Measurements from ENCODE around the gene TEX48.

The TEX48 gene

DNA sequence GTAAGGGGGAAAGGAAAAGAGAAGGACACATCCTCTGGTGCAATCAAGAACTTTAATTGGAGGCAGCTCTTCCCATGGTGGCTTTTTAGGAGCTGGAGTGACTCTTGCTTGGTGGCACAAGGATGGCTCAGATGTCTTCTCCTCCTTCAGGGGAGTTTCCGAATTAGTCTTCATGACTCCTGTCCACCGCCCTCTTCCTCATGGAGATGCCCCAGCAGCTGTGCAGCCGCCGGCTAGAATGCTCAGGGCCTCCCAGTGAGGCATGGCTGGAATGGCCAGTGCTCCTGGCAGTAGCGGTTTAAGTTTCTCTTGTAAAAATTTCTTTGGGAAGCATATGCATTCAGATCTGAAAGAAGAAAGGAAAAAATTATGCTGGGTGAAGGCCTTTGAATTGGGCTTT, 15.6 kb downstream of the TEX48 start:
- DNase-seq, result no peak

DNA sequence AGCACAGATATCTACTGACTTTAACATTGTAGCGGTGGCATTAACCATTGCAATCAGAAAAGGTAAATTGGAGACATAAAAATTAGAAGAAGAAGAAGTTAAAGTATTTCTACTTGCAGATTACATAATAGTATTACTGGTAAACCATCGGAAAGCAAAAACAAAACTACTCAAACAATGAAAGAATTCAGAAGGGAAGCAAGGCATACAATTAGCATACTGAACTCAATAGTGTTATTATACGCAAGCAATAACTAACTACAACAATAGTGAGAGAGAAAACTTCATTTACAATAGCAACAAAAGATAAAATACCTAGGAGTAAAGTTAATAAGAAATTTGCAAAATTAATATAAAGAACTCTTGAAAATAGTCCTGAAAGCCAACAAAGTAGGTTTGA, 17.8 kb downstream of the TEX48 start:
- no peak for DNase-seq

DNA sequence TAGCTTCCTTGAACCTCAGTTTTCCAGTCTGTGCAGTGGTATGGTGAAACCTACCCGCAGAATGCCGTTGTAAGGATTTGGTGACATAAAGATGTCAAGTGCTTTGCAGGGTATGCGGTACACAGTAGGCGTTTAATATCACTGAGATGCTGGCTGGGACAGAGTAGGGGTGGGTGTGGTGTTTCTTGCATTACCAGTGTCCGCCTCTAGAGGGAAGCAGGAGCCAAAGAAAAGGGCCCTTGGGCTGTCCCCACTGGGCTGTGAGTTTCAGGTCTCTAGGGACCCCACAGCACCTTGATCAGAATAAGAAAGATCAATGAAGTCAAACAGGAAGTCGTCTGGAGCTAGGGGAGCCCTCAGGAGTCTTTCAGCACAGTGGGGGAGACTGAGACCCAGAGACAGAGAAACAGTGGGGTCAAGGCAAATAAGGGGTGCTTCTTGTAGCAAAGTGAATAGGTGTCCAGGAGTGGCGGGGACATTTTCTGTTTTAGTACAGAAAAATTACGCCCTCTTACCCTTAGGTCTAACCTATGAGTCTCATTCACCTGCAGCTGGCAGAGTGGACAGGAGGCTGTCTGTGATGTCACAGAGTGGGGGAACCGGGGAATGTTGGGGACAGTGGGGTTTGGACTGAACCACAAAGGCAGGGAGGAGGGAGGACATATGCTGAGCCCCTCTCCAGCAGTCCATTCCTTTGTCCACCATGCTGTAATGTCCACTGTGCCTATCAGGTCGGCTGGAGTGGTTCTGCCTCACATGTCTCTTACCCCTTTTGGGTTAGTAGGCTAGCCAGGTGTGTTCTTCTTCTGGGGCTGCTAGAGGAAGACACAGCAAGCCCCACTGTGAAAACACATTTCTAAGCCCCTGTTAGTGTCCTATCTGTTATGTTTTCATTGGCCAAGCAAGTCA, 19.7 kb downstream of the TEX48 start:
- DNase-seq, result peak; percentile 61

DNA sequence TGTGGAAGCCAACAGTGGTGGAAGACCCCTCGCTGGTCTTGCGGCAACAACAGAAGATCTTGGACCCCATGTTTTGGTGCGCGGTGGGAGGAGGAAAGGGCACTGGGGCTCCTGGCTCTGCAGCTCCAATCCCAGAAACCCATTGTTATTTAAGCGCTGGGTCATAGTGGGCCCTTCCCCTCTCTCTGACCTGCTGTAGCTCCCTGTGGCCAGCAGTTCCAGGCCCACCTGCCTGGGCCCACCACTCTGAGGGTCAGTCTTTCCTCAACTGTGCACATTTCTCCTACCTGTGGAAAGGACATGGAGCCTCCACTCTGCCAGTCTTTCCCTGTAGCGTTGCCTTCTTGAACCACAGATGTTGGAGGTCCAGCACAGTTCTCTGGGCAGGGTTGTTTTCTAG, 24.3 kb downstream of the TEX48 start, which contains the start of gene TEX53:
TEX53 (minus strand) TSS at position 101 of the 400 bp plus-strand sequence; CDS start at position 70, 31 bp downstream.
- DNase-seq, result no peak

DNA sequence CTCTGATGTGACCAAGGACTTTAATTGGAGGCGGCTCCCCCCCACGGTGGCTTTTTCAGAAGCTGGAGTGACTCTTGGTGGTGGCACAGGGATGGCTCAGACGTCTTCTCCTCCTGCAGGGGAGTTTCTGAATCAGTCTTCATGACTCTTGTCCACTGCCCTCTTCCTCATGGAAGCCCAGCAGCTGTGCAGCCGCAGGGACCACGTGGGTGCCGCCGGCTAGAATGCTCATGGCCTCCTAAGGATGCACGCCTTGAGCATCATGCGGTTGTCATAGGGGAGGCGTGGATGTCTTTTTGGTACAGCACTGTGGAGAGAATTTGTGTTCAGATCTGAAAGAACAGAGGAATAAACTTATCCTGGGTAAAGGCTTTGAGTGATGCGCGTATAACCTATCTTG, 25.7 kb downstream of the TEX48 start:
- no peak for DNase-seq

DNA sequence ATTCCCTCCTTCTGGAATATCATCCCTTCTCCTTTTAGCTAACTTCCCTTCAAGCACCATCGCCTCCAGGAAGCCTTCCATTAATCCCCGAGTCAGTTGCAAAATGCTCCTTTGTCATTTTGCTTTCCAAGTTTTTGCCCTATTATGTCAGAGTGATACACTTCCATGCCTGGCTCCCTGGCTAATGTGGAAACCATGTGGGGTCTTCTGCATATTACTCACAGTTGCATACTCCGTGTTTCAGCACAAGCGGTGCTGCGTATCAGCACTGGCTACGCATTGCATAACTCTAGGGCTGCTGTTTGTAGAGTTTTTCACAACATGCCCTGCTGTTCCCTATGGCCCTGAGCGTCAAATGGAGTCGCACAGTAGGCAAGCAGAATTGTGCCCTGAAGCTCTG, 26.3 kb downstream of the TEX48 start:
- DNase-seq, result no peak

DNA sequence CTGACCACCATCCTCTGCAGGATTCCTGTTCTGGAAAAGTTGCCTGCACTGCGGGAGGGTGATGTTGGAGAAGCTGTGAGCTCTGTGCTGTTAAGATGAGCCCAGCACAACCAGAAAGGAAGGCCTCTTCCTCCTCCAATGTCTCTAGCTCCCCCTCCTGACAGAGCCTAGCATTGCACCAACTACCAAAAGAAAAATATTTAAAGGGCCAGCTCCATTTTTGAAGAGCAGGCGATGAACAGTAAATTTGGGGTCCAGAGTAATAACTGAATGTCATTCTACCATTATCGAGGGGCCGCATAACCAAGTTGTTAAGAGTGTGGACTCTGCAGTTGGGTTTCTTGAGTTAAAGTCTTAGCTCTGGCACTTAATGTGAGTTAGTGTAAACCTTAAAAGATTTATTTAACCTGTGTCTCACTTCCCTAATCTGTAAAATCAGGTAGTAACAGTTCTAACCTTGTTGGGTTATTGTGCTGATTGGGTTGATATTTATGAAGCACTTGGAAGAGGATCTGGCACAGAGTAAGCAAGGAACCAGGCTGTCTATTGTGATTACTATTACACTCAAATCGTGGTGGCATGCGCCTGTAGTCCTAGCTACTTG, 28.3 kb downstream of the TEX48 start:
- peak; percentile 72 for DNase-seq

DNA sequence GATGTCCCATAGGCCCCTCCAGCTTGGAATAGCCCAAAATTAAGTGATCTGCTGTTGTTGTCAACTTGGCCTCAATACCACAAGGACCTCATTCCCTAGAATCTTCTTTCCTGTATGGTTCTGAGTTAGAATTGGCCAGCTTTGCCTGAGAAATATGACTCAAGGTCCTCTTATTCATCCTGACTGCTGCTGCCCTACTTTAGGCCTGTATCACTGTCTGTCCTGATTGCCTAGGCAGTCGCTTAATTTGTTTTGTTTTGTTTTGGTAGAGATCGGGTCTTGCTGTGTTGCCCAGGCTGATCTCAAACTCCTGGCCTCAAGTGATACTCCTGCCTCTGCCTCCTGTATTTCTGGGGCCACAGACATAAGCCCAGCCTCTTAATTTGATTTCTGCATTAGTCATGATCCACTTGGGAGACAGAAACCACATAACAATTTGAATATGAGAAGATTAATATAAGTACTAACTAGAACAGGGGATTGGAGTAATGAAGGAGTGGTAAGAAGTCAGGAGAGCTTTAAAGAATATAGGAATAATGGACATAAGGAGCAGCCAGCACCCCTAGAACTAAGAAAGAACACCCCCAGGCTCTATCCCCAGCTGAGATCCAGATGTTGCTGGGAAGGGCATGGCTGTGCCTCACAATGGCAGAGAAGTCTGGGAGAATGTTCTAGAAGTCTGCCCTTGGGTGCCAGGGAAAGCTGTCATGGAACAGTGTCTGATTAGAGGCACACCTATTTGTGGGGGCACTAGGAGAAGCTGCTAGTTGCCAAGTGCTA, 29.0 kb downstream of the TEX48 start:
- DNase-seq, result no peak

DNA sequence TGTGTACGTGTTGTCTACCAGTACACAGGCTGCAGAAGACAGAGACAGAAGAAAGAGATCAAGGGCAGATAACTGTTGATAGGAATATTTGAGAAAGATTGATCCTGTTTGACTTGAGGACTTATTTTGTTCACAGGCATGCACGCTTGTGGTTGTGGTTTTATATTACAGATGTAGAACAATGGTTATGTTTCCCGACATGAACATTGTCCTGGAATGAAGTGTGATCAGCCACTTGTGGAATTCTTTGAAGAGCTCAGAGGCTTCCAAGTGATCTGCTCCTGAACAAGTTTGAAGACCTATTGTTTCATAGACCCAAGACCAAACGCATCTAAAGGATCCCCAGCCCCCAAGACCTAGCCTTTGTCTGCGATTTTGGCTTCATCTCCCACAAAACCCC, 38.1 kb downstream of the TEX48 start:
- DNase-seq, result no peak

DNA sequence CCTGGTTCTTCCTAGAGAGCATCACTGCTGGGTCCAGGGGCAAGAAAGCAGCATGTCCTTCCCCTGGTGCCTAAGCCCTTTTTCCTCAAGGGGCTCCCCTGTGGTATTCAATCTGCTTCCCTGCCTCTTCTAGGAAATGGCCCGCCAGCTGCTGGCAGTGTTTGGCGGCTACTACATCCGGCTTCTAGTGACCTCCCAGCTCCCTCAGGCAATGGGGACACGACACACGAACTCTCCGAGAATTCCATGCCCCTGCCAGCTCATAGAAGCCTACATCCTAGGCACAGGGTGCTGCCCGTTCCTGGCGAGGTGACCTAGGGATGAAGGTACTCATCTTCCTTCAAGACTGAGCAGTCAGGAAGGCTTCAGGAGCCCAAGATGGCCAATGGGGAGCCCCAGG, 39.0 kb downstream of the TEX48 start:
- no peak for DNase-seq

DNA sequence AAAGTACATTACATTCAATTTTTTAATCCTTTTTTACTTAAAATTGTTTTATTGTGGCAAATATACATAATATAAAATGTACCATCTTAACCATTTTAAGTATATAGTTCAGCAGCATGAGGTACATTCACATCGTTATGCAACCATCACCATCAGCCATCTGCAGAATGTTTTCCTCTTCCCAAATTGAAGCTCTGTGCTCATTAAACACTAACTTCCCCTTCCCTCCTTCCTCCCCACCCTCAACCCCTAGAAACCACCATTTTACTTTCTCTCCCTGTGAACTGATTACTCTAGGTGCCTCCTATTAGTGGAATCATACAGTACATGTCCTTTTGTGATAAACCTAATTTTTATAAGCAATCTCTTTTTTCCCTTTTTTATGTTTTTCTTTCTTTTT, 40.0 kb downstream of the TEX48 start:
- DNase-seq, result no peak

DNA sequence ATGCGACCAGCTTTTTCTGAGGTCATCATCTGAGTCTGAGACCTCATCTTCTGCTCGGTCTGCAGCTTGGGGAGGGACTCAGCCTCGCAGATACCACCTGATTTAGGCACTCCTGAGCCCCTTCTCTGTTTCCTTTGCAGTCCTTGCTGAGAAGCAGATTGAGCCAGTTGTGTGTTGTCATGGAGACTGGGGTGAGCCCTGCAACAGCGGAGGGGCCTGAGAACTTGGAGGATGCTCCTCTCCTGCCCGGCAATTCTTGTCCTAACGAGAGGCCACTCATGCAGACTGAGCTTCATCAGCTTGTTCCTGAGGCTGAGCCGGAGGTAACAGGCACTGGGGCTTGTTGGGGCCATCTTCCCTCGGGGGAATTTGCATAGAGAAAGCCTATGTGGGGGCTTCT, 43.6 kb downstream of the TEX48 start:
- DNase-seq, result no peak

DNA sequence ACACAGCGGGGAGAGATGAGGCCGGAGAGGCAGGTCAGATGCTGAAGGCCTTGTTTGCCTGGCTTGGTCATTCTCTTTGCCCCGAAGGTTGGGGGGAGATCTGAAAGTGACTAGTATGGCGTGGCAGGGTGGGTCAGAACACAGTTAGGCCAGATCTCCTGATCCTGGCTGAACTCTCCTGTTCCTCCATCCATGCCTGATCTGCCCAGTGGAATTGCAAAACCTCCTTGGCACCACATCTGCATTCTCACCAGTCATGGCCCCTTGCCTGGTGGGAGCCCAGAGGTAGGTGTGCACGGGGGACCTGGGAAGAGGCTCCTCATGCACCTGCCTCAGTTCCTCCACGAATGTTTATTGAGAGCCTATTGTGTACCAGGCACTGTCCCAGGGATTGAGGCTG, 47.6 kb downstream of the TEX48 start:
- DNase-seq, result no peak

DNA sequence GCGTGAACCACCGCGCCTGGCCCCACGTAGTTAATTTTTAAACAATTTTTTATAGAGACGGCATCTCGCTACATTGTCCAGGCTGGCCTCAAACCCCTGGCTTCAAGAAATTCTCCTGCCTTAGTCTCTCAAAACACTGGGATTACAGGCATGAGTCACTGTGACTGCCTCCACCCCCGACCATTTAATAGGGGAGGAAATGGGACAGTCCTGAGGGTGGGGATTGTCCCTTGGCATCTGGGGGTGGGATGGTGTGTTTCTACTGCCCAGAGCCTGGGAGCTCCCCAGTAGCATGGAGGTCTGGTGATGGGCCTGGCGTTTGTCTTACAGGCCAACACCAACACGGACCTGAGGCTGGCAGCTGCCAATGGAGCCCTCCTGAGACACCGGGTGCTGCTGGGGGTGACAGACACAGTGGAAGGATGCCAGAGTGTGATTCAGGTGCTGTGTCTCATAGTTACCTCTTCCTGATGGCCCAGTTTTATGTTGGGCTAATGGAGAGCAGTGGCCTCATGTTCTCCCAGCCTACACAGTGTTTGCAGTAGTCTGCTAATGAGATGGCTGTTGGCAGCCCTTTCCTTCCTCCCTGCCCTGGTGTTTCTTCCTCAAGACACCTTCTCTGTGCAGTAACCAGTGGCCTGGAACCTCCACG, 48.4 kb downstream of the TEX48 start:
- no peak for DNase-seq

DNA sequence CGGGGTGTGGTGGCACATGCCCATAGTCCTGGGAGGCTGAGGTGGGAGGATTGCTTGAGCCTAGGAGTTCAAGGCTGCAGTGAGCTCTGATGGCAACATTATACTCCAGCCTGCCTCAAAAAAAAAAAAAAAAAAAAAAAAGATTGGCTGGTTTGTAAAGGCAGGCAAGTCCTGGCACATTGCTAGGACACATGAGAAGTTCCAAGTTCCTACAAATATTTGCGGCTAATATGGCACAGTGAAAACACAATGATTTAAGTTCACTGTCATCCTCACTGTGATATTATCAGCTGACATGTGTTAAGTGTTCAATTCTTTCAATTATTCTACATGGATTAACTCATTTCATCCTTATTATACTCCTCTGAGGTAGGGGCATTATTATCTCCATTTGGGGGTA, 50.8 kb downstream of the TEX48 start:
- DNase-seq, result no peak

DNA sequence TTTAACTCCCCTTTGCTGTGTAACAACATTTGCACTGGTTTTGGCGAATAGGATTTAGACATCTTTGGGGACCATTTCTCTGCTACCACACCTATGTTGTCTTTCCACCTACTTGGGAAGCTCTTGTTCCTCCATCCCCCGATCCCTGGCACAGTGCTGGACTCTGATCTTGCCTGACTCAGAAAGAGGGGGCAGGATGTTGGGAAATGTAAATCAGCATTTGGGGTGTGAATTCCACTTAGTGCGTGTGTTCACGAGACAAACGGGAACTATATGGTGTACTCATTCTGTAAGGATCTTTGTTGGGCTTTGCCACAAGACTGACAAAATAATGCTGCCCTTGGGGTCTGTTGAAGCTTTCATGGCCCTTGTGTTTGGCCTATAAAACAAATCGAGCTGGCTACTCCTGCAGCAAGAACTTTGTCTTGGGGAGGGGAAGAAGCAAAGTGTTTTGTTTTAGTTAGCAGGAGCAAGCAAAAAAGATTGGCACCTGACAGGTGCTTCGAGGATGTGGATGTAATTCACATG, 52.4 kb downstream of the TEX48 start:
- no peak for DNase-seq

DNA sequence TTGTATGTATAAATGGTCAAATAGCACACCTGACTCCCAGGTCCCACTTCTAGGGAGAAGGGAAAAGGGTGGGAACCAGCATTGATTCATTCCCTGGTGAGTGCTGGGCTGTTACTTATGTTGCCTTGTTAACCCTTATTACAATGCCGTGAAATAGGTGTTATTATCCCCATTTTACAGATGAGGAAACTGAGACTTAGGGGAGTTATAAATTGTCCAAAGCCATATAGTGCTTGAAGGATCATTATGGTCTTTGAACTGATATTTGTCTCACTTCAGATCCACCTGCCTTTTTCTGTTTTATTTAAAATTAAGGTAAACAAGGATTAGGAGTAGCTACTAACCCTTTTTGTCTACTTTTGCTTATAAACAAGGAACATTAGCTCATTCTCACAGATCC, 54.4 kb downstream of the TEX48 start:
- no peak for DNase-seq

DNA sequence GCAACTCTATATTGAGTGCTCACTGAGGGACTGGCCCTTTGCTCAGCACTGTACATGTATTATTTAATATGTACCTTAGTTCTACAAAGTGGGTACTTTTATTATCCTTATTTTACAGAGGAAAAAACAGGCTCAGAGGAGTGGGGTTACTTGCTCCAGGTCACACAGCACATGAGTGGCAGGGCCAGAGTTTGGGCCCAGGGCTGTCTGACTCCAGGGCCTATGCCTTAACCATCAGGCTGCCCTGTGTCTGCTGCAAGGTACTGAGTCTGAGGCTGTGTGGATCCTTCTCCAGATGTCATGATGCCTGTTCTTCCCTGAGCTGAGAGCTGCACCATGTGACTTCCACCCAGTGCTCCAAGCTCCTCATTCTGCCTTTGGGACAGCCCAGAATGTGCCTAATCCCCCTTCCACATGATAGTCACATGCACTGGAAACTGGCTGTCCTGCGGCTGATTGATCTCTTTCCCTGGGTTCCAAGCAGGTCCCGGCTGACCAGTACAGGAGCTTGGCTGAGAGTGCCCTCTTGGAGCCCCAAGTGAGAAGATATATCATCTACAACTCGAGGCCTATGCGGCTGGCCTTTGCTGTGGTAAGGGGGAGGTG, 55.5 kb downstream of the TEX48 start:
- DNase-seq, result no peak

DNA sequence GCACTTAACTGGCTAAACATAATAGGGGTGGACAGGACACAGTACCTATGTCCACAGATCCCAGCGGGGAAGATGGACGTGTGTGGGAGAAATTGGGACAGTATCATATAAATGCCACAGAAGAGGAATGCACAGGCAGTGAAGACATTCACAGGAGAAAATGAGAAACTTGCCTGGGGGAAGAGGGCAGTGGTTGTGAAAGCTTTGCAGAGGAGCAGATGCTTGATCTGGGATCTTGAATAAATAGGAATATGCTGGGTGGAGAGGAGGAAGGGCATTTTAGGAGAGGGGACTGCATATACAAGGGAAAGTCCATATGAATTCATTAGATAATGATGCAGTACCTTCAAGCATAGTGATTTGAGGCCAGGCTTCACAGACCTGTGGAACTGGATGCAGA, 57.3 kb downstream of the TEX48 start:
- no peak for DNase-seq

DNA sequence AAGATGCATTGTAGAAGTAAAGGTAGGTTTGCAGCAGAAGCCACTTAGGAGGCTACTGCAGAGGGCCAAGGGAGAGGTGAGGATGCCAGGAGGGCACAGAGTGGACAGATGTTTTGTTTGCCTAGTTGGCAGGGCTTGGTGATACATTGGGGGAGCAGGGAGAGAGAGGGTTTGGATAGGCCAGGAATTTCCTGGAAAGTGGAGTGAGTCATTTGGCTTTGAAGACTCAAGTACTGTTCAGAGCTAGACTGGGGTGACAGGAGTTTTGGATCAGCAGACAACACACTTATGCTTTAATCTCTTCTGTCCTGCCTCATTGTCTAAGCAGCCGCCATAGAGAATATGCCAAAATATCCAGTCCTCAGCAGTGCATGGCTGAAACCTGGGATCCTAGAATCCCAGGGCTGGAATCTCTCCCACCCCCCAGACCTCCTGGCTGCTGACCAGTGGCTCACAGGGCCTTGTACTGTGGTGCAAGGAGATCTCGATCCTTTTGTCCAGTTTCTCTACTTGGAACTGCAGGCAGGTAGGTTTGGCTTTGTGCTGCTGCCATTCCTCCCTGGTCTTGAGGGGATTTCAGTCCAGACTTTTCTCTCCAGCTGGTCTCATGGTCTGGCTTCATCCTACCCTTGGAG, 59.9 kb downstream of the TEX48 start:
- no peak for DNase-seq

DNA sequence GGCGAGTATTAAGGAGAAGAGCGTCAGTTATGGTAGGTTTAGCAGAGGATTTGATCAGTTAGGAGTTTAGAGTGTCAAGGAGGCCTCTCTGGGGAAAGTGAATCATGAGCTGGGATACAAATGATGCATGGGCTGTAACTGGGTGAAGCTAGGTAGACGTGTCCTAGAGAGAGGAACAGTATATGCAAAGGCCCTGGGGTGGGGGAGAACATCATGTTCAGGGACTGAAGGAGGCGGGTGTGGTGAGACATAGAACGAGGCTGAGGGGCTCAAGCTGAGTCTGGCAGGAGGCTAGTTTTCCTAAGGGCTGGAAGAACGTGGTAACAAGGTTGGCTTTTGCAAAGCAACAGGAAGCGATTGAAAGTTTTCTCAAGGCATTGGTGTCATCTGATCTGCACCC, 60.4 kb downstream of the TEX48 start:
- DNase-seq, result no peak

DNA sequence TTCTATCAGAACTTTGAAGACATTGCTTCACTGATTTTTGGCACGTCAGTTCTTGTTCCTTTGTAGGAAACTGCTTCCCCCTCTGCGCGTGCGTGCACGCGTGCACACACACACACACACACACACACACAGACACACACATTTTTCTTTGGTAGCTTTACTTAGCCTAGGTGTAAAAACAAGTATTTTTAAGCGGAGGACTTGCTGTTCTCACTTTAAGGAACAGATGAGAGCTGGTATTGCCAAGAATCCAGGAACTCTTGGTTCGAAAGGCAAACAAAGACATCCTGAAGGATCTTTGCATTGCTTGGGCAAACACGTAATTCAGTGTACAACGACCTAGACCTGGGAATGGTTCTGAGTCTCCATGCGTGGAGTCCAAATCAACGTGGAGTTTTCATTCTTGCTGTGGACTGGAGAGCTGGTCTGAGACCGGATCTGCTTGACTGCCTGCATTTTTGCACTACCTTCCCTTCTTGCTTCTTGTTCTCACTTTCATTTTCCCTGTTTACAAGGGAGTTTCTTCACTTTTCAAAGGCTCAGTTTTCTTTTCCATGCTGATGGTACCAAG, 62.7 kb downstream of the TEX48 start:
- DNase-seq, result no peak
